Measurements from ENCODE around the gene LRRC49. TPM values are rescaled to one million over a fixed set of nuclear protein-coding genes. Genes with fewer than 3 reads are reported as not detected.

Gene LRRC49
- total and polyA plus RNA-seq, 2 experiments from 2014 or later: 8.5 to 14.6 TPM

- H3K36me3 Mint-ChIP-seq (ENCODE audit: low read depth): no peaks in the 10 kb centered on the region
- H3K9me2 ChIP-seq (ENCODE audit: insufficient read depth): no peaks in the 10 kb centered on the region
- no peaks in the 10 kb centered on the region for H3K4me1 Mint-ChIP-seq
- no peaks in the 10 kb centered on the region for H3K9me3 Mint-ChIP-seq
- no peaks in the 10 kb centered on the region for H3K36me3 ChIP-seq (ENCODE audit: insufficient read depth)
- H3K4me3 Mint-ChIP-seq: no peak overlapping the region
- no peak for DNase-seq (ENCODE audit: low spot score)
- H3K27me3 ChIP-seq (ENCODE audit: insufficient read depth): no peaks in the 10 kb centered on the region
- H3K4me2 ChIP-seq: no peak overlapping the region
- H3K27me3 Mint-ChIP-seq (ENCODE audit: insufficient read depth, low read depth, poor library complexity): peaks cover 4% of the 10 kb centered on the region
- H2AFZ ChIP-seq: no peak overlapping the region
- H3K27ac Mint-ChIP-seq: no peak overlapping the region
- H3K79me2 ChIP-seq (replicated peaks; ENCODE audit: insufficient read depth): no peaks in the 10 kb centered on the region
- no peak overlapping the region for H3K4me3 ChIP-seq
- no peaks in the 10 kb centered on the region for H3K4me1 ChIP-seq (ENCODE audit: insufficient read depth)
- H3F3A ChIP-seq (replicated peaks; ENCODE audit: low read depth): no peaks in the 10 kb centered on the region
- TF ChIP-seq POLR2AphosphoS5 (IDR thresholded peaks at IDR 0.05; ENCODE audit: low read depth) (no peak), EZH2phosphoT487 (IDR thresholded peaks at IDR 0.05; ENCODE audit: unreplicated experiment) (no peak), CTCF (conservative IDR thresholded peaks at IDR 0.05; ENCODE audit: low read depth in 2 of 2) (no peak), ZNF114 (CRISPR knock-in tag; IDR thresholded peaks at IDR 0.05) (no peak), ZNF462 (CRISPR knock-in tag; IDR thresholded peaks at IDR 0.05) (no peak), REST (IDR thresholded peaks at IDR 0.05; ENCODE audit: unreplicated experiment) (no peak), NANOG (IDR thresholded peaks at IDR 0.05; ENCODE audit: borderline replicate concordance) (no peak), CREB1 (CRISPR knock-in tag; IDR thresholded peaks at IDR 0.05; ENCODE audit: low read depth) (no peak)
- ATAC-seq: no peak
- H3K27ac ChIP-seq (ENCODE audit: low read depth): no peak overlapping the region
- H4K20me1 ChIP-seq (replicated peaks; ENCODE audit: insufficient read depth): no peaks in the 10 kb centered on the region
Observed at GRCh38 chr15:71097890-71098289, 205.3 kb downstream of the LRRC49 start.

Measured in GM23338 (cell line).